Dermis microvascular lymphatic vessel endothelial cell (primary cell): ENCODE data around the gene TMEM59L. TPM values are rescaled to one million over a fixed set of nuclear protein-coding genes. Genes with fewer than 3 reads are reported as not detected.
A peak's percentile ranks its signal among the peaks of the same experiment; 100 is the strongest.
"Not testable (repeated sequence)": the region's sequence is repeated elsewhere in the genome, so short reads cannot be mapped to it uniquely, and the experiment has no call there.

Source experiments
- DNase-seq, 2 donors: peaks; one replicate each; pipeline versions ENCODE4 v3.0.0 to v3.0.0-alpha.2; 2010; ENCODE audit warnings: low read depth in 2 of 2
- total RNA-seq: library from RNA; depleted of rRNA; stranded (reverse); fragments of >200 nt; gene quantifications from 2 replicates; pipeline ENCODE4 v1.2.1, GENCODE V29; 2014

The TMEM59L gene
- total RNA-seq, 1 donor from 2014 or later = not detected

GRCh38 chr19:18594096-18594823 lies 18.4 kb upstream of the TMEM59L start:
- DNase-seq = peak in 1 of 2 donors; percentile 75

GRCh38 chr19:18594824-18595373 lies 17.8 kb upstream of the TMEM59L start:
- DNase-seq = no peak

- no peak for DNase-seq
These were observed 17.2 kb upstream of the TMEM59L start for GRCh38 chr19:18595475-18595874.

- DNase-seq = peak in 1 of 2 donors; percentile 52
These were observed 15.9 kb upstream of the TMEM59L start for GRCh38 chr19:18596752-18597157.

GRCh38 chr19:18597809-18598660 lies 14.6 kb upstream of the TMEM59L start:
- DNase-seq = no peak

- DNase-seq = no peak
These were observed 13.2 kb upstream of the TMEM59L start for GRCh38 chr19:18599485-18599884.

- not testable (repeated sequence) for DNase-seq
These were observed 11.8 kb upstream of the TMEM59L start for GRCh38 chr19:18600692-18601397.

- DNase-seq = no peak
These were observed 10.8 kb upstream of the TMEM59L start for GRCh38 chr19:18601875-18602274.

- peak in 1 of 2 donors; percentile 20 for DNase-seq
These were observed 9.3 kb upstream of the TMEM59L start for GRCh38 chr19:18603255-18603957.

- no peak for DNase-seq
These were observed 8.5 kb upstream of the TMEM59L start for GRCh38 chr19:18603958-18604819.

GRCh38 chr19:18604820-18605159 lies 7.9 kb upstream of the TMEM59L start:
- DNase-seq = no peak

GRCh38 chr19:18605196-18605545 lies 7.5 kb upstream of the TMEM59L start:
- no peak for DNase-seq

GRCh38 chr19:18605546-18606280 lies 7.0 kb upstream of the TMEM59L start:
- no peak for DNase-seq

GRCh38 chr19:18606281-18607225 lies 6.1 kb upstream of the TMEM59L start, which contains the start of gene CRLF1:
TSS of gene CRLF1 (minus strand) at chr19:18606799. CDS start at chr19:18606656, 143 bp downstream.
- no peak for DNase-seq

- DNase-seq = no peak
These were observed 5.2 kb upstream of the TMEM59L start for GRCh38 chr19:18607226-18608101.

GRCh38 chr19:18608102-18608804 lies 4.4 kb upstream of the TMEM59L start:
- DNase-seq = no peak
